ENCODE data around the gene CABP7.

DNA sequence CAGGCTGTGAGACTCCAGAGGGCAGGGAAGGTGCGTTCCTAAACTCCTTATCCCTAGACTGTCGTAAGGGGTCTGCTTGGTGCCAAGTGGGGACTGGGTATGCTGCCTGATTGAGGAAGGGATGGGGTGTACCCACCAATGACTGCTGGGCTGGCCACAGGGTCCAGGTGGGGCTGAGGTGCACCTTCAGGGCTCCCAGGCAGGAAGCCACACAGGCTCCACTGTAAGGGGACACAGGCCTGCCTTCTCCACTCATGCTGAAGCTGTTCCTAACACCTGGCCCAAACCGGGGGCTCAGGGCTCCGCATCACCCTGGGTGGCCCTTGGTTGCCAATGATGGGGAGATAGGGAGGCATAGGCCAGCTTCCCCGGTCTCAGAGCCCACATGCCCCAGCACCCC, 20.4 kb downstream of the CABP7 start:
- TF ChIP-seq, protein P1, sequence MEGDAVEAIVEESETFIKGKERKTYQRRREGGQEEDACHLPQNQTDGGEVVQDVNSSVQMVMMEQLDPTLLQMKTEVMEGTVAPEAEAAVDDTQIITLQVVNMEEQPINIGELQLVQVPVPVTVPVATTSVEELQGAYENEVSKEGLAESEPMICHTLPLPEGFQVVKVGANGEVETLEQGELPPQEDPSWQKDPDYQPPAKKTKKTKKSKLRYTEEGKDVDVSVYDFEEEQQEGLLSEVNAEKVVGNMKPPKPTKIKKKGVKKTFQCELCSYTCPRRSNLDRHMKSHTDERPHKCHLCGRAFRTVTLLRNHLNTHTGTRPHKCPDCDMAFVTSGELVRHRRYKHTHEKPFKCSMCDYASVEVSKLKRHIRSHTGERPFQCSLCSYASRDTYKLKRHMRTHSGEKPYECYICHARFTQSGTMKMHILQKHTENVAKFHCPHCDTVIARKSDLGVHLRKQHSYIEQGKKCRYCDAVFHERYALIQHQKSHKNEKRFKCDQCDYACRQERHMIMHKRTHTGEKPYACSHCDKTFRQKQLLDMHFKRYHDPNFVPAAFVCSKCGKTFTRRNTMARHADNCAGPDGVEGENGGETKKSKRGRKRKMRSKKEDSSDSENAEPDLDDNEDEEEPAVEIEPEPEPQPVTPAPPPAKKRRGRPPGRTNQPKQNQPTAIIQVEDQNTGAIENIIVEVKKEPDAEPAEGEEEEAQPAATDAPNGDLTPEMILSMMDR (IDR thresholded peaks at IDR 0.05; ENCODE audit: borderline replicate concordance, extremely low read depth, low read length, poor library complexity, severe bottlenecking) = no peak
- no peak for TF ChIP-seq EZH2 (IDR thresholded peaks at IDR 0.05; ENCODE audit: borderline replicate concordance, low read depth, low read length, severe bottlenecking)
